Activated B cell treated with CpG ODN at 0.5 μM for 24 hours (primary cell): ENCODE results near the gene TBC1D14. TPM values are rescaled to one million over a fixed set of nuclear protein-coding genes. Genes with fewer than 3 reads are reported as not detected.

Experiments used
- ATAC-seq: fragments of 200-7000 bp; cut with Tn5 transposase; one replicate; pipeline ENCODE4 v1.10.0; 2021; ENCODE audit warnings: low read depth, mild to moderate bottlenecking, moderate library complexity
- CTCF ChIA-PET: fragments of 350-600 bp; sonication (Branson Sonifier 250); formaldehyde crosslinking; loops from one replicate; lab custom pipeline; 2021; ENCODE audit warnings: antibody characterized with exemption; lab: Charles Lee
- POLR2A ChIA-PET: fragments of 350-600 bp; sonication (Branson Sonifier 250); formaldehyde crosslinking; loops from one replicate; lab custom pipeline; 2021; ENCODE audit warnings: antibody characterized with exemption; lab: Charles Lee
- DNase-seq: peaks from one replicate; pipeline ENCODE4 v3.0.0; 2022
- H3K27ac Mint-ChIP-seq: one replicate; pipeline ENCODE4 v1.8.0; 2020; ENCODE audit warnings: mixed read lengths
- H3K27me3 Mint-ChIP-seq: one replicate; pipeline ENCODE4 v1.8.0; 2021; ENCODE audit warnings: mixed read lengths
- H3K36me3 Mint-ChIP-seq: one replicate; pipeline ENCODE4 v1.8.0; 2021; ENCODE audit warnings: low read depth, mixed read lengths
- H3K4me1 Mint-ChIP-seq: one replicate; pipeline ENCODE4 v1.8.0; 2021; ENCODE audit warnings: mixed read lengths
- H3K4me3 Mint-ChIP-seq: one replicate; pipeline ENCODE4 v1.8.0; 2020; ENCODE audit warnings: mild to moderate bottlenecking, mixed read lengths
- H3K9me3 Mint-ChIP-seq: one replicate; pipeline ENCODE4 v1.8.0; 2020; ENCODE audit warnings: mixed read lengths
- intact Hi-C: fragments of 100-400 bp; cut with micrococcal nuclease; formaldehyde crosslinking; loops from one replicate; pipeline ENCODE4 v1.15.1; 2024
- total RNA-seq: library from RNA; stranded (reverse); gene quantifications from 2 replicates; pipeline ENCODE4 v1.2.3, GENCODE V29; 2022
- TF ChIP-seq, protein P1 (sequence below): fragments of 200-600 bp; IDR thresholded peaks from one replicate; pipeline ENCODE4 v1.8.0; 2022; ENCODE audit warnings: antibody characterized with exemption, mild to moderate bottlenecking

Gene TBC1D14
- total RNA-seq, 1 donor from 2014 or later = 35.1 TPM

DNA sequence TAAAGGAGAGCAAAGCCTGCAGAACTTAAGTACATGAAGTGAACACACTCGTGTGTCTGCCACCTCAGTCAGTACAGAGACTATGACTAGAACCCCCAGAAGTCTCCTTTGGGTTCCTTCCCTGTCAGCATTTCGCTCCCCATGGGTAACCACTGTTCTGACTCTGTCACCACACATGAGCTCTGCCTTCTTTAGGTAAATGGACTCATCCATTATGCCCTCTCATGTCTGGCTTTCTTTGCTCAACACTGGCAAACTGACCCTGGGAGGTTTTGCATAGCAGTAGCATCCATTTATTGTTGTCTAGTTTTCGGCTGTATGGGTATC lies 38.5 kb downstream of the TBC1D14 start:
- Mint-ChIP-seq H3K9me3 (no peaks in the 10 kb centered on the region), H3K27me3 (no peaks in the 10 kb centered on the region), H3K4me3 (no peak overlapping the region), H3K4me1 (peaks cover 22% of the 10 kb centered on the region), H3K27ac (no peak overlapping the region), H3K36me3 (peaks cover 7% of the 10 kb centered on the region)
- no peak for ATAC-seq
- ChIA-PET POLR2A (no interaction called here), CTCF (no interaction called here)
- no peak for DNase-seq
- TF ChIP-seq, protein P1, sequence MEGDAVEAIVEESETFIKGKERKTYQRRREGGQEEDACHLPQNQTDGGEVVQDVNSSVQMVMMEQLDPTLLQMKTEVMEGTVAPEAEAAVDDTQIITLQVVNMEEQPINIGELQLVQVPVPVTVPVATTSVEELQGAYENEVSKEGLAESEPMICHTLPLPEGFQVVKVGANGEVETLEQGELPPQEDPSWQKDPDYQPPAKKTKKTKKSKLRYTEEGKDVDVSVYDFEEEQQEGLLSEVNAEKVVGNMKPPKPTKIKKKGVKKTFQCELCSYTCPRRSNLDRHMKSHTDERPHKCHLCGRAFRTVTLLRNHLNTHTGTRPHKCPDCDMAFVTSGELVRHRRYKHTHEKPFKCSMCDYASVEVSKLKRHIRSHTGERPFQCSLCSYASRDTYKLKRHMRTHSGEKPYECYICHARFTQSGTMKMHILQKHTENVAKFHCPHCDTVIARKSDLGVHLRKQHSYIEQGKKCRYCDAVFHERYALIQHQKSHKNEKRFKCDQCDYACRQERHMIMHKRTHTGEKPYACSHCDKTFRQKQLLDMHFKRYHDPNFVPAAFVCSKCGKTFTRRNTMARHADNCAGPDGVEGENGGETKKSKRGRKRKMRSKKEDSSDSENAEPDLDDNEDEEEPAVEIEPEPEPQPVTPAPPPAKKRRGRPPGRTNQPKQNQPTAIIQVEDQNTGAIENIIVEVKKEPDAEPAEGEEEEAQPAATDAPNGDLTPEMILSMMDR = no peak
- intact Hi-C loops = no loop called here

DNA sequence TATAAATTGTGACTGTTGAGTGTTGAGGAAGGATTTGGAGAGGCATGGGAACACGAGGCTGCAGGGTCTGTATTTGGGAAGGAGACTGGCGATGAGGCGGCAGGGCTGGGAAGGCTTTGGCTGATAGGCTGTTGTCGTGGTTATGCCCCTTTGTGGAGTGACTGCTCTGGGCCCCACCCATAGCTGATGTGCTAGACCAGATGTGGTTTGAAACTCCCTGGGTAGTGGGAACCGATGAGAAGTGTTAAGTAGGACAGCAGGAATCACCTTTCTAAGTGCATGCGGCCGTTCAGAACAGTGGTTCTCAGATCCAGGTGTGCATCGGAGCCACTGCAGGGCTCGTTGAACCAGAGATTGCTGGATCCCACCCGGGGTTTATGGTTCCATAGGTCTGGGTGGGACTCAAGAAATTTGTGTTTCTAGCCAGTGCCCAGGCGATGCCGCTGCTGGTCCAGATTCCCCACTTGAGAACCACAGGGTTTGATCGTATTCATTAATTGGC lies 42.3 kb downstream of the TBC1D14 start:
- ChIA-PET CTCF (no interaction called here), POLR2A (no interaction called here)
- ATAC-seq = no peak
- DNase-seq = no peak
- Mint-ChIP-seq H3K27me3 (no peaks in the 10 kb centered on the region), H3K36me3 (no peaks in the 10 kb centered on the region), H3K9me3 (no peaks in the 10 kb centered on the region), H3K27ac (no peak overlapping the region), H3K4me1 (peaks cover 19% of the 10 kb centered on the region), H3K4me3 (no peak overlapping the region)
- intact Hi-C loops = no loop called here
- TF ChIP-seq, protein P1 = no peak

DNA sequence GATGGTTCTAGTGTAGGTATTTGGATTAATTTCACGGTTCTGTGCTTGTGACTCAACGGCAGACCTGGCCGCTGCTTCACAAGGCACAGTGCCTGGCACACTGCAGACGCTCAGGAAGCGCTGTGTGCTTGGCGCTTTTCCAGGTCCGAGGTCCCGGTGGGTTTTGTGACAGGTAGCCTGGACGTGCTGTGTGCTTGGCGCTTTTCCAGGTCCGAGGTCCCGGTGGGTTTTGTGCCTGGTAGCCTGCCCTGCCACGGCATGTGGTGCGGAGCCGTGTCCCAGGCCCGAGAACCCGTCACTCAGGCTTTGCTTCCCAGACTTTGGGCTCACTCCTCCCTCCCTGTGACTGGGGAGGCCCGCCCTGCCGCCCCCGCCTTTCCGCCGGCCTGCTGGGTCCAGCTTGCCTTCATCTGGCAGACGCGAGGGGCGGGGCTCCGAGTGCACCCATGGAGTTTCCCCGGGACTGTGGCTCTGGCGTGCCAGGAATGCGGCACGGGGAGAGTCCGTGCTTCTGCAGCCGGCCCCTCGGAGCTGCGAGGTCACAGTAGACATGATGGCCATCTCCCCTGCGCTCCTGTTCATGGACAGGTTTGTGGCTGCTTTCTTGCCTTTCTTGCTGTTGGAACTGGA lies 44.2 kb downstream of the TBC1D14 start:
- Mint-ChIP-seq H3K4me1 (peaks cover 15% of the 10 kb centered on the region), H3K4me3 (no peak overlapping the region), H3K36me3 (no peaks in the 10 kb centered on the region), H3K27ac (no peak overlapping the region), H3K9me3 (no peaks in the 10 kb centered on the region), H3K27me3 (no peaks in the 10 kb centered on the region)
- TF ChIP-seq, protein P1 = no peak
- no peak for ATAC-seq
- intact Hi-C loops = no loop called here
- no peak for DNase-seq
- ChIA-PET CTCF (no interaction called here), POLR2A (no interaction called here)

GRCh38 chr4:6955261-6955911 lies 45.8 kb downstream of the TBC1D14 start:
- POLR2A ChIA-PET = no interaction called here
- intact Hi-C loops = no loop called here
- DNase-seq = no peak
- CTCF ChIA-PET = no interaction called here
- H3K27ac Mint-ChIP-seq = no peak overlapping the region
- peaks cover 14% of the 10 kb centered on the region for H3K4me1 Mint-ChIP-seq
- H3K27me3 Mint-ChIP-seq = no peaks in the 10 kb centered on the region
- H3K9me3 Mint-ChIP-seq = no peaks in the 10 kb centered on the region
- H3K4me3 Mint-ChIP-seq = no peak overlapping the region
- ATAC-seq = no peak
- TF ChIP-seq, protein P1 = no peak
- no peaks in the 10 kb centered on the region for H3K36me3 Mint-ChIP-seq

DNA sequence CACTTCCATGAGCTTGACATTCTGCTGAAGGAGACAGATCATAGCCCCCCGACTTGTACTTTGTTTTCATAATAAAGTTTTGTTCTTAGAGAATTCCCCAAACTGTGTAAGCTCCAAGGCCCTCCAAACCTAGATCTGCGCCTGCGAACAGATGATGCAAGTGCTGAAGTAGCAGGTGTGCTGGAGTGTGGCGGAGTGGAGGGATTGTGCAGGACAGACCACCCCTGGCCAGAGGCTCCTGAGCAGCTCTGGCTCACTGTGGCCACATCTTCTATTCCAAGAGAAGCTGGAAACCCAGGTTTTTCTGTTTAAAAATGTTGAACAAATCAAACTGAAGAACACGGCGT lies 46.4 kb downstream of the TBC1D14 start:
- TF ChIP-seq, protein P1 = no peak
- H3K4me3 Mint-ChIP-seq = no peak overlapping the region
- H3K36me3 Mint-ChIP-seq = no peaks in the 10 kb centered on the region
- H3K9me3 Mint-ChIP-seq = no peaks in the 10 kb centered on the region
- ChIA-PET CTCF (interaction anchor here (1.2 kb wide), 1 partner anchor 18 kb away, joined by 3 read pairs; no protein-coding TSS in a partner anchor), POLR2A (no interaction called here)
- intact Hi-C loops = no loop called here
- no peaks in the 10 kb centered on the region for H3K27me3 Mint-ChIP-seq
- ATAC-seq = no peak
- DNase-seq = no peak
- peaks cover 14% of the 10 kb centered on the region for H3K4me1 Mint-ChIP-seq
- H3K27ac Mint-ChIP-seq = no peak overlapping the region
